Amygdala (tissue), 56 donors: Measurements from ENCODE around the gene CAB39.

Experiments used
- DNase-seq, 56 donors: peaks; one replicate each; lab custom pipeline; 2025; lab: John Stamatoyannopoulos, UW

CAB39 gene

DNA sequence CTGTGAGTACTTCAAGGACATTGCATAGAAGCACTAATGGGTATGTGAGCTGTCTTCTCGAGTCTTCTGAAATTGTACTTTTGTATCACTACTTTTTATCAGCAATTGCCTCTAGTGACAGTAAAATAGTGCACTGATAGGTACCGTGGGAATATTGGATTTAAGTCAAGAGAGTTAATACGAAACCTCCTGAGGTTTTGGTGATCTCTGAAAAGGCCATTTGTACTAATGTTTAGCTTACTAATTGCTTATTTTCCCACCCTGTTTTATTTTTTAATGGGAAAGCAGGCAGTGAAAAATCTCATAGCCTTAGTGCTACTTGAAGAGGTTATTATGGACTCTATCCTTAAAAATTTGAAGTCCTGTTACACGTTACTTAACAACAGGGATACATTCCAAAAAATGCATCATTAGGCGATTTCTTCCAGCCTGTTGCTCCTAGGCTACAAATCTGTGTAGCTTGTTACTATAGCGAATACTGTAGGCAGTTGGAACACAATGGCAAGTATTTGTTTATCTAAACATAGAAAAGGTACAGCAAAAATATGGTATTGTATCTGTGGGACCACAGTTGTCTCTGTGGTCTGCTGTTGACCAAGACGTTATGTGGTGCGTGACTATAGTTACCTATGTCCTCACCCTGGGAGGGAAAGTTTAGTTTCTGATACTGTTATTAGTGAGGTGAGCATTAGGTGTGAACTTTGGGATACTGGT, 65.9 kb downstream of the CAB39 start:
- DNase-seq, result no peak

DNA sequence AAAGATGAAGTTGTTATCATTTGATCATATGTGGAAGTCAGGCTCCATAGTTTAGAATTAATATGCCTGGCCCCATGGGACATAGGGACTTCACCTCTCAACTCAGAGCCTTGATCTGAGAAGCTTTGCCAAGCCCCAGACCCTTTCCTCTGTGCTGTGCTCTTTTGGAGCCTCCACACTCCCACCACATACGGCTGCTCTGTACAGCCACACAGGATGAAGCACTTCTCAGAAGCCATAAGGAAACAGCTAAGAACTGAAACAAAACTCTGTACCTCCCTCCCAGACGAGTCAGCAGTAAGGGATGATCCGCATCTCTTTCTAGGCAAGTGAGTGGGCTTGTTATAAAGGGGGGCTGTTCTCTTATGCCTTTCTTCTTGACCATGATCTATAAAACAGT, 66.5 kb downstream of the CAB39 start:
- DNase-seq, result no peak

GRCh38 chr2:230779607-230780006, 67.0 kb downstream of the CAB39 start:
- DNase-seq, result no peak

DNA sequence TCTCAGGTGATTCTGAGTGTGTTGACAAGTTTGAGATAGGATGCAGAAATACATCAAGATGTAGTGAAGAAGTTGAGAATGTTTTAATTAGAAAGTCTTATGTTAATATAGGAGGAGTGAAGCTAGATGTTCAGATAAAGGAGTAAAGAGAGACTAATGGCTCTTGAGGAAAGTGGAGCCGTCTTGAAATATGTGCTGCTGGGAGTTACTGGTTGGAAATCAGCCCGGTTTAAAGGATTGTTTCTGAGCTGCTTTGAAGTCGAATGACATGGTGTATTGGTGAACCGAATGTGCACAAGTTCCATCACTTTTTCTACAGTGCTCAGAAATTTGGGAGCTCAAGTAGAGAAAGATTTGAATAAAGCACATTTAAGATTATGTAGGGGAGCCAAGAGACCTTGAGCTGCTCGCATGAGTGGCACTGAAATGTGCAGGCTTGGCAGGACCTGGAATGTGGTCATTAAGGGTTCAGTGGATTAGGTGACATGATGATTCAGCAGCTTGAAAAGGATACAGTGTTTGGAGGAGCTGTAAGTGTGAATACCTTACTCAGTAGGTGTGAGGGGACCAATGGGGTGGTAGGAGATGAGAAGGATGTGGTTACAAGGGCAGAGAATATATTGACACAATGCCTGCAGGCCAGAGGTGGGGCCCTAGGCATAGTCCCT, 68.6 kb downstream of the CAB39 start:
- DNase-seq, result no peak

DNA sequence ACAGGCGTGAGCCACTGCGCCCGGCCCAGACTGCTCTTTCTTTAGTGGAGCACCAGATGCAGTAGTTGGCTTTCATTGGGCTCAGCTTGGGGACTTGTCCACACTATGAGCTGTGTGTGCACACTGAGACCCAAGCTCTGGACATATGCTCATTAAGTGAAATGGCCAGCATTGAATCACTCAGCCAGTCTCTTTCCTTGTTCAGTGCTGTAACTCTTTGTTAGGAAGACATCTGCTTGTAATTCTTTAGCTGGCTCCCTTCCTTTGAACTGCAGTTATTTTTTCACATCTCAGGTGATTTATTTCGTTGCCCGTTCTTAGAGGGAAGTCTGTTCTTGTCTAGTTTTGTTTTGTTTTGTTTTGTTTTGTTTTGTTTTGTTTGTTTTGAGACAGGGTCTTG, 70.5 kb downstream of the CAB39 start:
- no peak for DNase-seq

GRCh38 chr2:230784795-230785194, 72.2 kb downstream of the CAB39 start:
- no peak for DNase-seq

DNA sequence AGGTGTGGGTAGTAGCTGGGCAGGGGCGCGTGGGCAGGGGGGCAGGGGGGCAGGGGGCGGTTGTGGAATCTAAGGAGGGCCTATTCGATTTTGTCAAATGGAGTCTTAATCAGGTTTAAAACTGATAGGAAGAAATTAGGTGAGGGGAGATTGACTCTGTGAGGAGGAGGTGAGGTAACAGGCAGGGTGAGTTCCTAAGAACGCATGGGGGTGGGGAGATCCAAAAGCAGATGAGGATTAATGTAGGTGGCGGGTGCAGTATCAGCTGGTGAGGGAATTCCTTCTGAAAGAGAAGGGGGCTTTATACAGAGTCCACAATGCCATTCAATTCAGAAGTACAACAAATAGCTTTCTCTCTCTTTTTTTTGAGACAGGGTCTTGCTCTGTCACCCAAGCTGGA, 72.7 kb downstream of the CAB39 start:
- DNase-seq, result no peak

- DNase-seq, result no peak
Measured at GRCh38 chr2:230787101-230787500, 74.5 kb downstream of the CAB39 start.

DNA sequence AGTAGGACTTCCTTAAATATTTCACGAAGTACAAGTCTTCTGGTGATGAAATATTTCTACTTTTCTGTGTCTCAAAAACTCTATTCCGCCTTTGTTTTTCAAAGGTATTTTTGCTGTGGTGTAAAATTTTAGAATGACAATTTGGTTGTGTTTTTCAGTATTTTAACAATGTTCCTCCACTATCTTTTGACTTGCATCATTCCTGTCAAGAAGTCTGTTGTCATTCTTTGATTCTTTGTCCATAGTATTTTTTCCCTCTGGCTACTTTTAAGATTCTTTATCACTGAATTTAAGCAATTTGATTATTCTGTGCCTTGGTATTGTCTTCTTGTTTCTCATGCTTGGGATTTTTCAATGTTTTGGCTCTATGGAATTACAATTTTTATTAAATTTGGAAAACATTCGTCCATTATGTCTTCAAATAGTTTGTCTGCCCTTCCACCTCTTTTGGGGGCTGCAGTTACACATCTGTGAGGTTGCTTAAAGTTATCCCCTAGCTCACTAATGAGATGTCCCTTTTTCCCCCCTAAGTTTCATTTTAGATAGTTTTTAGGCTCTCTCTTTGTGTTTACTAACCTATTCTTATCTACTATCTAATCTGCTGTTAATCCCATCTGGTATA, 76.0 kb downstream of the CAB39 start:
- no peak for DNase-seq

GRCh38 chr2:230790981-230791380, 78.3 kb downstream of the CAB39 start:
- DNase-seq, result no peak

- peak in 40 of 56 donors; percentile 1 to 73 (median 24) for DNase-seq
Measured at GRCh38 chr2:230793572-230794359, 81.1 kb downstream of the CAB39 start.

GRCh38 chr2:230794497-230794896, 81.9 kb downstream of the CAB39 start:
- no peak for DNase-seq

DNA sequence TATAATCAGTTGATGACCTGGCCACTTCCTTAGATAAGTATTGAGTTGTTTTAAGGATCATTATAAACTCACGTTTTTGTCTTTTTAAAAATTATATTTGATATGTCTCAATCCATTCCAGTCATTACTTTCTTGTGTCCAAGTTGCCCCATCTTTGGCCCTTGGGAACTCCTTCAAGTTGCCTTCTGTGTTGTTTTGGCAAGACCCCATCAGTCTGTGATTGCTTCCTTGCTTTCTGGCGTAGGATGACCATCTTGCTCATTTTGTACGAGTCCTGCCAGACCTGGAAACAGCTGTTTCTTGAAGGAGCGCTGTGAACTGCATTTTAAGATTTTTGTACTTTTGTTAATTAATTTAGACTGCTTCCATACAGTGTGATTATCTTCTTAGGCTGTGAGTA, 83.2 kb downstream of the CAB39 start:
- no peak for DNase-seq

DNA sequence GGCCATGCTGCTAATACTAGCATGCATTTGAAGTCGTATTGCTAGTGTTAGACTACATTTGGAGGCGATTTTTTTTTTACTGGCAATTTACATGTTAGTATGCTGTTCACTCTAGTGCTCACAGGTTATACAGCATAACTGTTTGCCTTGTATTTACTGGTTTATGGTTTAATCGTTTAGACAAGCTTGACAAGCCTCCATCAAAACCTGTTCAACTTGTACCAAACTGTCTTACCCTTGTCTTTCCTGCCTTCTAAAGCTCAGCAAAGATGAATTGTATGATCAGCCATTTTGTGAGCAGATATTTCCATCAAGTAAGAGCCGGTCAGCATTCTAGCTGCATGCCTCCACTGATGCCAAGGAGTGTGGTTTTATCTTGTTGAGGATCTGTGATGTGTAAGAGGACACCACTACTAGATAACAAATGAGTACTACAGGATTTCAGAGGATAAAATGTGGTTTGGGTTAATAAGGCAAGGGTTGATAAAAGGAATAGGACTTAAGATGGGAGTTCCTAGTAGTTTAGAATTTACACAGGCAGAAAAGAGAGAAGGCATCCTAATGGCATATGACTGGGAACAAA, 83.7 kb downstream of the CAB39 start:
- DNase-seq, result no peak

GRCh38 chr2:230797515-230798495, 85.2 kb downstream of the CAB39 start:
- DNase-seq, result peak in 2 of 56 donors; percentile 3 to 21

DNA sequence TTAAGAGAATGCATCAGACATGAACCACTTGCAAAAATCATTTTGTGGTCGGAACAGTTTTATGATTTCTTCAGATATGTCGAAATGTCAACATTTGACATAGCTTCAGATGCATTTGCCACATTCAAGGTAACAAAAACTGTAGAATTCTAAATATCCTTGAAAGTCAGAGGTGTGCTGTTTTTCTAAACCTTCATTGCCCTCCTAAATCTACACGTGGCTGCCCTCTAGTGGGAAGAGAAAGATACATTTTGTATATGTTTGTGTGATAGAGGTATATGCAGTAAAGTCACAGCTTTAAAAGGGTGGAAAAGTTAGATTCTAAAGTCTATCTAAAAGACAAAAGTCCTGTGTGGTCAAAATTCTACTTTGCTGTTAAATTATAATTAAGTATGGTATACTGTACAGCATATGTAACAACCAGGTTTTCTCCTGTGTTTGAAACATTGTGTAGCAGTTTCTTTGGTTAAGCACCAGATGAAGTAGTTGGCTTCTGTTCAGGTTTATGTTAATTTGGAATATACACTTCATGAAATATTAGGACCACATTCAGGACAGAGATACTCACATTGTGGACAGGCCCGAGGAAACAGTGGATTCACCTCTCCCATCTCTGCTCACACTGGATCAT, 86.2 kb downstream of the CAB39 start:
- no peak for DNase-seq

GRCh38 chr2:230805353-230806017, 92.8 kb downstream of the CAB39 start:
- no peak for DNase-seq

DNA sequence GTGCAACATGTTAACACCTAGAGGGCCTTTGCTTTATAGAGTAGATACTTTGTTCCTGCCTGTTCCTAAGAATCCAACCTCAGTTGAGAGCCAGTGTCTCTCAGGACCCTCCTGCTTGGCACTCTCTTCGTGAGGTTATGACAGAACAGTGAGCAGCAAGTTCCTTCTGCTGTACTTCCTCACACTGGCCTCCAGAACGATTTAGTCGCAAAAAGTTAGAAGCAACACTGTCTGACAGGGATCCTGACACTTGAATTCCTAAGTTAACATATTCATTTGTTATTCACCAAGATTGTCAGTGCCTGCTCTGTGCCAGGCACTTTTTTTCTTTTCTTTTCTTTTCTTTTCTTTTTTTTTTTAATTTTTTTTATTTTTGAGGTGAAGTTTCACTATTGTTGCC, 95.1 kb downstream of the CAB39 start:
- no peak for DNase-seq
